Upper lobe of left lung (tissue), 4 donors: Measurements from ENCODE around the gene IL1RN.

Experiments
- CTCF ChIP-seq, 6 experiments: fragments of 450-650 bp in 4 of 6; fragments of 200-600 bp in 2 of 6; sonication (generic) in 2 of 6; IDR thresholded peaks; one replicate each; pipeline ENCODE4 v1.5.1; 2016 to 2019; ENCODE audit warnings: antibody characterized with exemption in 6 of 6
- POLR2AphosphoS5 ChIP-seq, 2 donors: sonication (generic); formaldehyde crosslinking; IDR thresholded peaks; one replicate each; pipeline ENCODE4 v1.5.1; 2017; ENCODE audit warnings: antibody characterized with exemption in 2 of 2

- no peak for TF ChIP-seq CTCF (IDR thresholded peaks at IDR 0.05)
- TF ChIP-seq POLR2AphosphoS5 (IDR thresholded peaks at IDR 0.05), result no peak
Observed at GRCh38 chr2:113175736-113176695, 48.6 kb downstream of the IL1RN start.
